Spinal cord (tissue), 10 donors: ENCODE results near the gene PDE10A. TPM values are rescaled to one million over a fixed set of nuclear protein-coding genes. Genes with fewer than 3 reads are reported as not detected.

ENCODE experiments used
- DNase-seq, 6 donors: peaks; one replicate each; pipeline versions ENCODE4 v3.0.0 to v3.0.0-alpha.2; 2013 to 2015; ENCODE audit warnings: low spot score in 6 of 6, low read depth in 4 of 6
- H3K27ac ChIP-seq: one replicate; pipeline ENCODE4 v1.5.1; 2013; ENCODE audit warnings: low read depth, low read length, control low read depth
- H3K27me3 ChIP-seq: one replicate; pipeline ENCODE4 v1.6.1; 2013; ENCODE audit warnings: low read length; ENCODE audit not compliant: control insufficient read depth, insufficient read depth
- H3K36me3 ChIP-seq: one replicate; pipeline ENCODE4 v1.6.1; 2013; ENCODE audit warnings: low read length; ENCODE audit not compliant: control insufficient read depth, insufficient read depth
- H3K4me1 ChIP-seq: one replicate; pipeline ENCODE4 v1.6.1; 2013; ENCODE audit warnings: low read length; ENCODE audit not compliant: control insufficient read depth, insufficient read depth
- H3K4me3 ChIP-seq: one replicate; pipeline ENCODE4 v1.5.1; 2013; ENCODE audit warnings: low read depth, low read length, control low read depth
- H3K9me3 ChIP-seq: one replicate; pipeline ENCODE4 v1.6.1; 2013; ENCODE audit warnings: low read length; ENCODE audit not compliant: control insufficient read depth, insufficient read depth
- WGBS: methylation state at CpG from one replicate; pipeline ENCODE4 v1.1.5; 2013; ENCODE audit warnings: missing lambda C conversion rate; ENCODE audit not compliant: insufficient coverage; 5-methylcytosine and 5-hydroxymethylcytosine counted together
- polyA plus RNA-seq, 2 donors: library from polyadenylated mRNA; unstranded; fragments of 120-200 nt; gene quantifications; one replicate each; pipeline ENCODE4 v1.2.1, GENCODE V29; 2013; ENCODE audit not compliant: insufficient read length in 2 of 2
- total RNA-seq, 2 donors: library from RNA; depleted of rRNA in 1 of 2; stranded (reverse); fragments of 120-200 nt in 1 of 2; fragments of >200 nt in 1 of 2; gene quantifications; one replicate each; pipeline versions ENCODE4 v1.2.3 to v1.2.4, GENCODE V29; 2013 to 2014
- donor health status: healthy.

The PDE10A gene
- total and polyA plus RNA-seq, 4 donors, result 10.9 to 28.2 (median 14.2) TPM

GRCh38 chr6:165698868-165699267, 35.8 kb upstream of the PDE10A start:
- DNase-seq, result no peak
- H3K27me3 ChIP-seq, result no peaks in the 10 kb centered on the region
- H3K36me3 ChIP-seq, result no peaks in the 10 kb centered on the region
- no peak overlapping the region for H3K27ac ChIP-seq
- H3K4me1 ChIP-seq, result peaks cover 5% of the 10 kb centered on the region
- peaks cover 2% of the 10 kb centered on the region for H3K9me3 ChIP-seq
- no peak overlapping the region for H3K4me3 ChIP-seq

- no CpG with 5 or more reads among the region's 1 CpG for WGBS
Measured at GRCh38 chr6:165697171-165697570, 34.1 kb upstream of the PDE10A start.

GRCh38 chr6:165695722-165696515, 32.9 kb upstream of the PDE10A start:
- no peak overlapping the region for H3K4me3 ChIP-seq
- H3K27me3 ChIP-seq, result no peaks in the 10 kb centered on the region
- H3K9me3 ChIP-seq, result peaks cover 2% of the 10 kb centered on the region
- H3K36me3 ChIP-seq, result no peaks in the 10 kb centered on the region
- no peak overlapping the region for H3K27ac ChIP-seq
- no peaks in the 10 kb centered on the region for H3K4me1 ChIP-seq
- no peak for DNase-seq
- WGBS, result 86% methylated on average over 6 of the region's 8 CpGs

More at GRCh38 chr6:165697171-165697570, 34.1 kb upstream of the PDE10A start:
- no peaks in the 10 kb centered on the region for H3K36me3 ChIP-seq
- H3K4me3 ChIP-seq, result no peak overlapping the region
- no peaks in the 10 kb centered on the region for H3K4me1 ChIP-seq
- no peaks in the 10 kb centered on the region for H3K27me3 ChIP-seq
- DNase-seq, result no peak
- H3K9me3 ChIP-seq, result peaks cover 2% of the 10 kb centered on the region
- no peak overlapping the region for H3K27ac ChIP-seq

- Histone ChIP-seq H3K4me1 (no peaks in the 10 kb centered on the region), H3K27me3 (no peaks in the 10 kb centered on the region), H3K36me3 (no peaks in the 10 kb centered on the region), H3K4me3 (no peak overlapping the region), H3K27ac (no peak overlapping the region), H3K9me3 (peaks cover 1% of the 10 kb centered on the region)
- 53% methylated on average over 10 of the region's 12 CpGs for WGBS
- DNase-seq, result no peak
Measured at GRCh38 chr6:165694296-165694695, 31.3 kb upstream of the PDE10A start.

- Histone ChIP-seq H3K9me3 (no peaks in the 10 kb centered on the region), H3K27me3 (no peaks in the 10 kb centered on the region), H3K4me1 (no peaks in the 10 kb centered on the region), H3K36me3 (no peaks in the 10 kb centered on the region), H3K27ac (no peak overlapping the region), H3K4me3 (no peak overlapping the region)
- DNase-seq, result no peak
- WGBS, result 88% methylated on average over 5 of the region's 11 CpGs
Measured at GRCh38 chr6:165692106-165692653, 29.1 kb upstream of the PDE10A start.

GRCh38 chr6:165689699-165690098, 26.7 kb upstream of the PDE10A start:
- 90% methylated on average over 5 of the region's 7 CpGs for WGBS
- H3K27ac ChIP-seq, result no peak overlapping the region
- no peak for DNase-seq

GRCh38 chr6:165686596-165687365, 23.7 kb upstream of the PDE10A start:
- 85% methylated on average over 20 of the region's 27 CpGs for WGBS
- Histone ChIP-seq H3K4me3 (no peak overlapping the region), H3K9me3 (no peaks in the 10 kb centered on the region), H3K27ac (no peak overlapping the region), H3K36me3 (no peaks in the 10 kb centered on the region), H3K27me3 (no peaks in the 10 kb centered on the region), H3K4me1 (no peaks in the 10 kb centered on the region)
- peak in 1 of 6 donors; percentile 57 for DNase-seq

More at GRCh38 chr6:165689699-165690098, 26.7 kb upstream of the PDE10A start:
- Histone ChIP-seq H3K27me3 (no peaks in the 10 kb centered on the region), H3K4me3 (no peak overlapping the region), H3K9me3 (no peaks in the 10 kb centered on the region), H3K36me3 (no peaks in the 10 kb centered on the region), H3K4me1 (no peaks in the 10 kb centered on the region)

- Histone ChIP-seq H3K27me3 (no peaks in the 10 kb centered on the region), H3K9me3 (no peaks in the 10 kb centered on the region), H3K27ac (no peak overlapping the region), H3K4me1 (no peaks in the 10 kb centered on the region), H3K36me3 (no peaks in the 10 kb centered on the region), H3K4me3 (no peak overlapping the region)
- DNase-seq, result peak in 1 of 6 donors; percentile 27
- 80% methylated on average over 1 of the region's 1 CpG for WGBS
Measured at GRCh38 chr6:165685302-165685701, 22.3 kb upstream of the PDE10A start.

GRCh38 chr6:165684333-165684732, 21.3 kb upstream of the PDE10A start:
- Histone ChIP-seq H3K4me3 (no peak overlapping the region), H3K4me1 (no peaks in the 10 kb centered on the region), H3K27me3 (no peaks in the 10 kb centered on the region), H3K36me3 (no peaks in the 10 kb centered on the region), H3K9me3 (no peaks in the 10 kb centered on the region), H3K27ac (no peak overlapping the region)
- no peak for DNase-seq
- WGBS, result 88% methylated on average over 6 of the region's 10 CpGs
